K562 treated with DMSO at 1 percent for 4 hours (cell line): Measurements from ENCODE around the gene COA3. TPM values are rescaled to one million over a fixed set of nuclear protein-coding genes. Genes with fewer than 3 reads are reported as not detected.

Source experiments
- total RNA-seq: library from RNA; unstranded; fragments of 300-600 nt; gene quantifications from 2 replicates; pipeline ENCODE4 v1.2.3, GENCODE V29; 2022; ENCODE audit not compliant: insufficient read depth

Gene COA3, protein sequence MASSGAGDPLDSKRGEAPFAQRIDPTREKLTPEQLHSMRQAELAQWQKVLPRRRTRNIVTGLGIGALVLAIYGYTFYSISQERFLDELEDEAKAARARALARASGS
- 45.6 and 46.7 TPM in 2 replicates for total RNA-seq

DNA sequence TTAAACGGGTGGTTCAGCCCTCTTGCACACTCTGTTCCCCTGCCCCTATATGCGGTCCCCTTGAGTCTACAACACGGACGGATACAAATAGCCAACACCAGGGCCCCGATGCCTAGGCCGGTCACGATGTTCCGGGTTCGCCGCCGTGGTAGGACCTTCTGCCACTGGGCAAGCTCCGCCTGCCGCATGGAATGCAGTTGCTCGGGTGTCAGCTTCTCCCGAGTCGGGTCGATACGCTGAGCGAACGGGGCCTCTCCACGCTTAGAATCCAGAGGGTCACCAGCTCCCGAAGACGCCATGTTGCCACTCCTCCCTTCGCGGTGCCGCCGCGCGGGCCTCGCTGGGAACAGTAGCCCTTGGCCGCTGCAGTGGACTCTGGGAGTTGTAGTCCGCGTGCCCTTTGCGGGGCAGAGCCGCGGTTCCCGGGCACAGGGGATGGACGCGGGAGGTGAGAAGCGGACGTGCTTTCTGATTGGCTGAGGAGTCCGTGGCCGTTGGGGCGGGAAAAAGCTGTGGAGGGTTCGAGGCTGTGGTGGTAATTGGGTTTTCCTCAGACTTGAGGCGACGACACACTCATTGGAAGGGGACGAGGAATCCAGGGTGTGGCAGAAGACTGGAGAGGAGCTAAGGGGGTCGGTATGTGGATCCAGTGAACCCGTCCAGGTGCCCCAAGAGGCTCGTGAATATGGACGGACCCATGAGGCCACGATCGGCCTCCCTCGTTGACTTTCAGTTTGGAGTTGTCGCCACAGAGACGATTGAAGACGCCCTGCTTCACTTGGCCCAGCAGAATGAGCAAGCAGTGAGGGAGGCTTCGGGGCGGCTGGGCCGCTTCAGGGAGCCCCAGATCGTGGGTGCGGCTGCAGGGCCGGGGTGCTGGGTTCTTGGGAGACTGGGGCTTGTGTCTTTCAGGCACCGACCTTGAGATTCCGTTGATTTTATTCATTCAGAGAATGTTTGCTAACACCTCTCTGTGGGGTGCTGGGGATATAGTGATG, at the start of gene COA3, which contains the start of gene CNTD1:
TSS of gene COA3 (minus strand) at position 322 of the 998 bp plus-strand sequence. CDS start at position 299, 23 bp downstream.
TSS of gene CNTD1 (plus strand) at position 479 of the 998 bp plus-strand sequence. CDS start at position 686, 207 bp downstream.

DNA sequence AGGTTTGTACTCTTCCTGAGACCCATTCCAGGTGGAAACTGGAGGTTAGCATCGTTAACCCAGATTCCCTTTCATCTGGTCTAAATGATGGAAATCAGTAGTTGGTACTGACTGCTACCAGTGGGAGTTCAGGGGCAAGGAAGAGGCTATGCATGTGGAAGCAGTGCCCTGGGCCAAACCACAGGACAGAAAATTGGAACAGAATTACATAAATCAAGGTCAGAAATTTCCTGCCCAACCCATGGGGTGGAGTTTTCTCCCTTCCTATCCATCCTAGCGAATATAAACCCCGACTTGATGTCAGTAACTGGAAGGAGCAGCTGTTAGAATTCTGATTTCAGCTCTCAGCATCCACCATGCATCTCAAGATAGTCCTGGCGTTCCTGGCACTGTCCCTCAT, 45.8 kb upstream of the COA3 start, which contains the start of gene AOC2:
TSS of gene AOC2 (plus strand) at position 310 of the 400 bp plus-strand sequence. CDS start at position 357, 47 bp downstream.

DNA sequence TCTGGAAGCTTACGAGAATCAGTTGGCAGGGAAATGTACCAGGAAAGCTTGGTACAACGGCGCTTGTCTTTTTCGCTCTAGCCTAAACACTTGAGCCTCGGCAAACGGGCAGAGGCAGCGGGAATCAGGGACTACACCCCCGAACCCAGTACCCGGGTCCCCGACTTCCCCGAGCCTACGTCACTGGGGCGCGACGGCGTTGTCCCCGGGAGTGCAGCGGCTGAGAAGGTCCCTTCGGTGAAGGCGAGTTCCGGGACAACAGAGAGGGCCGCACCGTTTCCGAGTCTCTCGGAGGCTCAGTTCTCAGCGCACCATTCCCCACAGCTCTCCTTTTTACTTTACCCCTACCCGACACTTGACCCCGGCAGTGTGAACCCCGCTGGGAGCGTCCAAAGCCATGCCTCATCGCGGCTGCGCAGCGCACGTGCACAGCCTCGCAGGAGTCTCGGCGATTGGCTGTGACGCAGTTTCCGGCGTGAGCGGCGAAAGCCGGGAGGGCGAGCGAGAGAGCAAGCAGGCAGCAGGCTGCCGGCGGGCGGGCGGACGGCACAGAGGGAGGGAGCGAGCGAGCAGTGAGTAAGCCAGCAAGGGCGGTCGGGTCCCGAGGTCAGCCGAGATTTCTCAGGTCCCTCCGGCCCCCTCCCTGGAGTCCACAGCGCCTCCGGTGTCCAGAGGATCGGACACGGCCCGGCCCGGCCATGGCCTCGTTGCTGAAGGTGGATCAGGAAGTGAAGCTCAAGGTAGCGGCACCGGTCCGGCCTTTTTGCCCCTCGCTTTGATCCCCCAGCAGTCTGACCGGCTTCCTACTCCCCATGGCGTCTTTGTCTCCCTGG, 34.6 kb upstream of the COA3 start, which contains the start of gene PSME3:
TSS of gene PSME3 (plus strand) at position 464 of the 833 bp plus-strand sequence. CDS start at position 699, 235 bp downstream.

DNA sequence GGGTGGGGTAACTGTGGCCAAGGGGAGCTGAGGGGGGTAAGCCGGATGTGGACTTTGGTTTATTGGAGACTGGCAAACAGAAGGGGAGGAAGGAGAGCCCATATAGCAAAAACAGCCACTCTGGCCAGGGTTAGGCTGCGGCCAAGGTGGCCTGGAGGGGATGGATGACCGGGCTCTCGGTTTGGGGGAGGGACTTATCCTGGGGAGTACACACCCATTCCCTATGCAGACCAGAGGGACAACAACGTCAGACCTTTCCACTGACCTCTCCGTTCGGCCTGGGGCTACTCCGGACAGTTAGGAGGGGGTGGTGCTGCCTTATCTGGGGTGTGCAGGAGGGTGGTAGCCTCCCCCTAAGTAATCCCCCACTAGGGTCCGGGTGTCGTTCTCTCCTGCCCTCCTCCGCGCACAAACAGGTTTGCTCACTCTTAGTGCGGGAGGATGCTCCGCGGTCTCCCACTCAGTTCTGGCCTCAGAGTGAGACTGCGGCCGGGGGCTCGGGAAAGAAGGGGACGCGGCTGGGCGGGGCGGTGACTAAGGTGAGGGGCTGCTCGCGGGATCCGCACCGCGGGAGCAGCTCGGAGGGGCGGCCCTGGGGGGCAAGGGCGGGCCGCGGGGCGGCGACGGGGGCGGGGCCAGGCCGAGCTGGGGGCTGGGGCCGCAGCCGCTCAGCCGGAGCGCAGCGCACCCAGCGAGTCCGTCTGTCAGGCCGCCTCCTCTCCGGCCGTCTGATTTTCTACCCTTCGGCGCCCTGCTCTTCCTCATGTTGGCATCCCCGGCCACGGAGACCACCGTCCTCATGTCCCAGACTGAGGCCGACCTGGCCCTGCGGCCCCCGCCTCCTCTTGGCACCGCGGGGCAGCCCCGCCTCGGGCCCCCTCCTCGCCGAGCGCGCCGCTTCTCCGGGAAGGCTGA, 18.3 kb downstream of the COA3 start, which contains the start of gene WNK4:
TSS of gene WNK4 (plus strand) at position 675 of the 915 bp plus-strand sequence. CDS start at position 764, 89 bp downstream.

DNA sequence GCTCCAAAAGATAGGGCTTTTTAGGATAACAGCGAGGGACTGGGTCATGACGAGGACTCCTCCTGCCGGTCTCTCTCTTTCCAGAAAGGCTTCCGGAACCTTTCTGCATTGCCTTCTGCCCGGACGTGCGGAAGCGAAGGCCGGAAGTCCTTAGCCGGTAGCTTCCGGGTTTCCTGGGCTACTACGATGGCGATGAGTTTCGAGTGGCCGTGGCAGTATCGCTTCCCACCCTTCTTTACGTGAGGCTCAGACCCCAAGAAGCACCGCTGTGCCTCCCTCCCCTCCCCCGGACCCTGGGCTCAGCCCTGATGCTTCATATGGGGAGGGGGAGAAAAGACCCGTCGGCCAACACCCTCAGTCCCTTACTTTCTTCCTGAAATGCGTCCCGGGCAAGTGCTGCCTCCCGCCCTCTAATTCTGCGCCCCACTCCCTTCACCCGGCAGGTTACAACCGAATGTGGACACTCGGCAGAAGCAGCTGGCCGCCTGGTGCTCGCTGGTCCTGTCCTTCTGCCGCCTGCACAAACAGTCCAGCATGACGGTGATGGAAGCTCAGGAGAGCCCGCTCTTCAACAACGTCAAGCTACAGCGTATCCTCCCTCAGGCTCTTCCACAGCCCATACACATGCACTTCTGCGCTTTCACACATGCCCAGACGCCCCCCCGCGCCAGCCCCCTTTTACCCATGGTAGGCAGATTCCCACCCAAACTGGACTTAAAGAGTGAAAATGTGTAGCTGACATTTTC, 25.0 kb downstream of the COA3 start, which contains the start of gene VPS25:
TSS of gene VPS25 (plus strand) at position 160 of the 746 bp plus-strand sequence. CDS start at position 187, 27 bp downstream.

DNA sequence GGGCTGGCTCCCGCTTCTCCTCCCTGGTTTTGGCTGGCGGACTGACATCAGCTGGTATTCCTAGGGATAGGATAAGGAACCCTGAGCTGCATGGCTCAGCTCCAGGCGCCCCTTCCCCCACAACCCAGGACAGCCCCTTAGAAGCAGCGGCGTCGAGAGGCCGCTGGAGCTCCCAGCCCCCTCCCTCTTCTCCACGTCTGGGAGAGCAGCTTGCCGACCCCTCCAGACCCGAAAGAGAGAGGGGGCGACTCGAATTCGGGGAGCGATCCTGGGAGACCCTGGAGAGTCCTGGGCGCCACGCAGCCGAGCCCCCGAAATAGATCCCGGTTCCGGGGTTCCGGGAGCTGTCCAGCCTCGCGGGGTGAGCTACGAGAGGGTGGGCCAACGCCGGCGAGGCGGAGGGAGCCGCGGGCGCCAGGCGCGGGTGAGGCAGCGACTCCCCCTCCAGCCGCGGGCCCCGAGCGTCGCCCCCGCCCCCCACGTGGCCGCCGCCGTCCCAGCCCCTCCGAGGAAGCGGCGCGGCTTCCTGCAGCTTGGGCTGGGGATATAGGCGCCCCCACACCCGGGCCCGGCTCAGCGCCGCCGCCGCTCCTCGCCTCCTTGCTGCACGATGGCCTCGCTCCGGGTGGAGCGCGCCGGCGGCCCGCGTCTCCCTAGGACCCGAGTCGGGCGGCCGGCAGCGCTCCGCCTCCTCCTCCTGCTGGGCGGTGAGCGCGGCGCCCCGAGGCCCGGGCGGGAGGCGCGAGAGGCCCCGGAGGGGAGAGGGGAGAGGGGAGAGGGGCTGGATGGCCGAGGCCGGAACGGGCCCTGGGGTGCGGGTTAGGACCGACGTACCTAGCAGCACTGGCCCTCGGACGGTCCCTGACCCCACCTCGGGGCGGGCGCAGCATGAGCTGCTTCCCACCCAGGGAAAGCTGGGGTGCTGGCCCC, 37.6 kb downstream of the COA3 start, which contains the start of gene RAMP2:
TSS of gene RAMP2 (plus strand) at position 576 of the 930 bp plus-strand sequence. CDS start at position 611, 35 bp downstream.

Other genes starting within 250 kb of the COA3 start
- 7.7 and 8.1 TPM in 2 replicates for gene HSD17B1, start 245.8 kb downstream of the COA3 start, total RNA-seq
- gene COASY, start 236.6 kb downstream of the COA3 start, total RNA-seq, result 109 and 140 TPM in 2 replicates
- gene MLX, start 231.6 kb downstream of the COA3 start, total RNA-seq, result 31.3 and 35.0 TPM in 2 replicates
- 52.8 and 68.2 TPM in 2 replicates for gene PSMC3IP, start 221.0 kb downstream of the COA3 start, total RNA-seq
- 19.3 and 21.9 TPM in 2 replicates for gene RETREG3, start 189.3 kb downstream of the COA3 start, total RNA-seq
- 113 and 129 TPM in 2 replicates for gene TUBG1, start 189.0 kb downstream of the COA3 start, total RNA-seq
- not detected in 2 replicates for gene TUBG2, start 139.4 kb downstream of the COA3 start, total RNA-seq
- gene PLEKHH3, start 121.7 kb downstream of the COA3 start, total RNA-seq, result 32.9 and 42.6 TPM in 2 replicates
- gene CCR10, start 116.9 kb downstream of the COA3 start, total RNA-seq, result 7.6 and 9.2 TPM in 2 replicates
- gene CNTNAP1, start 116.2 kb downstream of the COA3 start, total RNA-seq, result 1.3 and 3.1 TPM in 2 replicates
- gene EZH1, start 53.7 kb downstream of the COA3 start, total RNA-seq, result 17.7 and 17.9 TPM in 2 replicates
- gene RAMP2, start 37.5 kb downstream of the COA3 start, total RNA-seq, result not detected in 2 replicates
- 93.6 and 122 TPM in 2 replicates for gene VPS25, start 25.3 kb downstream of the COA3 start, total RNA-seq
- 5.5 and 14.0 TPM in 2 replicates for gene WNK4, start 18.1 kb downstream of the COA3 start, total RNA-seq
- gene CNTD1, start 157 bp upstream of the COA3 start, total RNA-seq, result not detected in 2 replicates
- 32.0 and 36.7 TPM in 2 replicates for gene BECN1, start 25.6 kb upstream of the COA3 start, total RNA-seq
- 90.8 and 94.0 TPM in 2 replicates for gene PSME3, start 34.7 kb upstream of the COA3 start, total RNA-seq
- 6.7 and 7.0 TPM in 2 replicates for gene AOC2, start 45.9 kb upstream of the COA3 start, total RNA-seq
- 3.9 and 5.9 TPM in 2 replicates for gene AOC3, start 52.5 kb upstream of the COA3 start, total RNA-seq
- not detected in 2 replicates for gene G6PC1, start 102.1 kb upstream of the COA3 start, total RNA-seq
- 25.6 and 25.8 TPM in 2 replicates for gene AARSD1, start 165.8 kb upstream of the COA3 start, total RNA-seq
- 3.6 and 5.7 TPM in 2 replicates for gene PTGES3L, start 181.4 kb upstream of the COA3 start, total RNA-seq
- gene RUNDC1, start 181.9 kb upstream of the COA3 start, total RNA-seq, result 8.2 and 10.7 TPM in 2 replicates
- 5,237 and 5,369 TPM in 2 replicates for gene RPL27, start 199.7 kb upstream of the COA3 start, total RNA-seq
- gene IFI35, start 208.1 kb upstream of the COA3 start, total RNA-seq, result 27.4 and 35.9 TPM in 2 replicates
- 415 and 432 TPM in 2 replicates for gene VAT1, start 223.7 kb upstream of the COA3 start, total RNA-seq
- 2.1 and 2.3 TPM in 2 replicates for gene RND2, start 226.5 kb upstream of the COA3 start, total RNA-seq